Neural cell (in vitro differentiated cells): ENCODE results near the gene CANT1.

Experiments used
- POLR2AphosphoS5 ChIP-seq: IDR thresholded peaks from 2 replicates; pipeline ENCODE4 v1.6.1; 2012
- TF ChIP-seq, protein P1 (sequence below): fragments of 450-650 bp; IDR thresholded peaks from 2 replicates; pipeline ENCODE4 v1.5.1; 2014; ENCODE audit warnings: antibody characterized with exemption, mild to moderate bottlenecking, moderate library complexity; ENCODE audit not compliant: poor library complexity, severe bottlenecking

DNA sequence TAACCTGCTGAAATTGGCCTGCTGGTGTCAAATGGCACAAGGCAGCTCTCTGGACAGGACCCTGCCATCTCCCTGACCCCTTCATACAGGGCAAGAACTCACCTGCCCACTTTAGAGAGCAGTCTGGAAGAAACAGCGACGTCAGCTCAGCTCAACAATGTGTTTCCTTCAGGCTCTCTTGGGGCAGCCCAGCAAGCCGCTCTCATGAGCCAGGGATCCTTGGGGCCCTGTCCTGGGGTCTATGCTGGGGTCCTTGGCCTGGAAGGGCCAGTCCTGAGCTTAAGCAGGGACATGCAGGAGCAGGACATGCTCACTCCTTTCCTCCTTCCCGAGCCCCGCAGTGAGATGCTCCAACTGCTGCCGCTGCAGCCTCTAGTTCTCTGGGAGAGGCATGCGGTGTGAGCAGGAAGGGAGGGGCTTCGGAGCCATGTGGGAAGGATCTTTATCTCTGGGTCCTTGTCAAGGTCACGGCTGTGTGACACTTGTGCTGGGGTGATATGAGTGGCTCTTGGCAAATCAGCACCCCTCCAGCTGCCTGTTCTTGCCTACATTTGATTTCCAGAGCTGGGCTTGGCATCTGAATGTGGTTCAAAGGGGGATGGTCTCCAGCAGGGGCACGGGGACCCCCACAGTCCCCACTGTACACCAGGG is 17.8 kb upstream of the CANT1 start:
- TF ChIP-seq, protein P1, sequence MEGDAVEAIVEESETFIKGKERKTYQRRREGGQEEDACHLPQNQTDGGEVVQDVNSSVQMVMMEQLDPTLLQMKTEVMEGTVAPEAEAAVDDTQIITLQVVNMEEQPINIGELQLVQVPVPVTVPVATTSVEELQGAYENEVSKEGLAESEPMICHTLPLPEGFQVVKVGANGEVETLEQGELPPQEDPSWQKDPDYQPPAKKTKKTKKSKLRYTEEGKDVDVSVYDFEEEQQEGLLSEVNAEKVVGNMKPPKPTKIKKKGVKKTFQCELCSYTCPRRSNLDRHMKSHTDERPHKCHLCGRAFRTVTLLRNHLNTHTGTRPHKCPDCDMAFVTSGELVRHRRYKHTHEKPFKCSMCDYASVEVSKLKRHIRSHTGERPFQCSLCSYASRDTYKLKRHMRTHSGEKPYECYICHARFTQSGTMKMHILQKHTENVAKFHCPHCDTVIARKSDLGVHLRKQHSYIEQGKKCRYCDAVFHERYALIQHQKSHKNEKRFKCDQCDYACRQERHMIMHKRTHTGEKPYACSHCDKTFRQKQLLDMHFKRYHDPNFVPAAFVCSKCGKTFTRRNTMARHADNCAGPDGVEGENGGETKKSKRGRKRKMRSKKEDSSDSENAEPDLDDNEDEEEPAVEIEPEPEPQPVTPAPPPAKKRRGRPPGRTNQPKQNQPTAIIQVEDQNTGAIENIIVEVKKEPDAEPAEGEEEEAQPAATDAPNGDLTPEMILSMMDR, result no peak
- no peak for TF ChIP-seq POLR2AphosphoS5
